Frontal cortex (tissue), 4 donors: ENCODE results near the gene C11orf87. TPM values are rescaled to one million over a fixed set of nuclear protein-coding genes. Genes with fewer than 3 reads are reported as not detected.

Experiments used
- DNase-seq, 2 donors: peaks; one replicate each; pipeline ENCODE4 v3.0.0; 2012; ENCODE audit warnings: low spot score in 2 of 2
- FAIRE-seq: peaks from 2 replicates; lab custom pipeline; 2012; peaks lifted over from hg19 to GRCh38; lab: Jason Lieb, UNC
- total RNA-seq: library from RNA; depleted of rRNA; stranded (reverse); fragments of >200 nt; gene quantifications from one replicate; pipeline ENCODE4 v1.2.3, GENCODE V29; 2014
- donor health status: control.
- donor health status: control.
- donor health status: control.

C11orf87 gene
- 34.2 TPM for total RNA-seq

DNA sequence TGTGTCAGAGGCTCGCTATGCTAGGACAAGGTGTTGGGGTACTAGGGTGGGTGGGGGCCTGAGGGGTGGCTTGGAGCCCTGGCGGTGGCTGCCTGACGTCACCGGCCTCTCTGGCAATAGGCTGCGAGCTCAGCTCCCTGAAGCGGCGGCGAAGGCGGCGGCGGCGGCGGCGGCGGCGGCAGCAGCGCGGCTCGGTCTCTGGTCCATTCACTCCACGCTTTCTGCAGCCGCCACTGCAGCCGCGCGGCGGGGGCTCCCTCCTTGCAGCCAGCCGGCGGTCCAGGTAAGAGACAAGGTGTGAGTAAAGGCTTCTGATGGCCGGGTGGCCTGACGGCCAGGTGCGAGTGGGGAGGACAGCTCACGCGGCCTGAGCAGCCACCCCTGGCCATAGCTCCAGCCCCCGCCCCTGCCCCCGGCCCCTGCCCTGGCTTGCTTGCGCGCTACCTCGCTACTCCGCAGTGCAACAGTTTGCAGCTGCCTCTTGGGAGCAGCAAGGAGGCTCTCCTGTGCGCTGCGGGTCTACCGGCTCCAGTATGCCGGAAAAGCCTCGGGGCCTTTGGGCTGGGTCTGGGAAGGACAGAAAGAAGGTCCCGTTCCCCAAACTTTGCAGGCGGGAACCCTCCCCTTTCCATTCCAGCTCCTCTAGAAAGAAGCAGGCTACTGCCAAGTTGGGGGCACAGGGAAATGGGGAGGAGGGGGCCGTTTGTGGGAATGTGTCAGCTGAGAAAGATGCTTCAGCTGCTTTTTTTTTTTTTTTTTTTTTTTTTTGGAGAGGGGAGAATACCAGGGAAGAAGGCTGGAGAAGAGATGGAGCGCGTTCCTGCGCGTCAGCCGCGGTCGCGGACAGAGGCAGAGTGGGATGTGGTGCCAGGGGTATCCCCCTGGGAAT, at the start of gene C11orf87:
Gene C11orf87, plus strand, starts transcription at position 210 of the 889 bp plus-strand sequence. CDS start 1,444 bp downstream, outside the sequence.
- FAIRE-seq (no peak), DNase-seq (peak in 1 of 2 donors; percentile 30)

GRCh38 chr11:109374032-109374431, 48.0 kb upstream of the C11orf87 start:
- DNase-seq = no peak
- FAIRE-seq = no peak

DNA sequence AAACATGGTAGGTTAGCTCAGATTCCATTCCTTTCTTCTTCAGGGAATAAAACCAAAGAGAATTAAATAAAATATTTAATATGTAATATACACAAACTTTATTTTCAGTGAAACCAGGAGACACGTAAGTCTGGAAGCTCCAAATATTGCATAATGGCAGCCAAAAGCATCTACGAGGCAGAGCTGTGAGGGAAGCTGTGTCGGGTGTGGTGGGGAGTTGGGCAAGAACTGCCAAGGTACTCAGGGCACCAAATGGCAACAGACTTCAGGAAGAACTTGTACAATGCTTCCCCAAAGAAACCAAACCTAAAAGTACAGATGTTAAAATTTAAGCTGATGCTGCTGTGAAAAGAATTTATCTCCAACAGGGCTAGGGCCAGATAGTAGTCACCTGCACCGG, 47.5 kb upstream of the C11orf87 start:
- no peak for DNase-seq
- FAIRE-seq = no peak

- DNase-seq (no peak), FAIRE-seq (no peak)
Observed at GRCh38 chr11:109377039-109377742, 44.8 kb upstream of the C11orf87 start.

- FAIRE-seq = no peak
Observed at GRCh38 chr11:109378034-109378433, 44.0 kb upstream of the C11orf87 start.

GRCh38 chr11:109383306-109383705, 38.7 kb upstream of the C11orf87 start:
- DNase-seq = no peak
- FAIRE-seq = no peak

More at GRCh38 chr11:109378034-109378433, 44.0 kb upstream of the C11orf87 start:
- no peak for DNase-seq

- DNase-seq (no peak), FAIRE-seq (no peak)
Observed at GRCh38 chr11:109384873-109385272, 37.1 kb upstream of the C11orf87 start.

DNA sequence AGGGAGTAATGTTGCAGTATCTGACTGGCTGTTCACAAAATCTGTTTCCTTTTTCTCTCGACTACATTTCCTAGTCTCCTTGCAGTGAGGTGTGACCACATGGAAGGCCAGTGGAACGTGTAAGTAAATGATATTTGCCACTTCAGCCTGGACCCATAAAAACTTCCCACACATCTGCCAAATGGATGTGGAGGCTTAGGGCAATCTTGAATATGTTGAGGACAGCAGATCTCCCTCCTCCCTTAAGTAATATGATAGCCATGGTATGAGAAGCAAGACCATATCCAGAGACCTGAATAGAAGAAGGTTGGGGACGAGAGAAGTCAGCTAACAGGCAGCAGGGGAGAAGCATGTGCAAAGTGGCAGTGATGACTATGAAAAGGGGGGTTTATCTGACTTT, 33.0 kb upstream of the C11orf87 start:
- FAIRE-seq (no peak), DNase-seq (no peak)

- FAIRE-seq = no peak
- DNase-seq = no peak
Observed at GRCh38 chr11:109390752-109391151, 31.2 kb upstream of the C11orf87 start.

- DNase-seq = no peak
- no peak for FAIRE-seq
Observed at GRCh38 chr11:109401545-109401944, 20.4 kb upstream of the C11orf87 start.

DNA sequence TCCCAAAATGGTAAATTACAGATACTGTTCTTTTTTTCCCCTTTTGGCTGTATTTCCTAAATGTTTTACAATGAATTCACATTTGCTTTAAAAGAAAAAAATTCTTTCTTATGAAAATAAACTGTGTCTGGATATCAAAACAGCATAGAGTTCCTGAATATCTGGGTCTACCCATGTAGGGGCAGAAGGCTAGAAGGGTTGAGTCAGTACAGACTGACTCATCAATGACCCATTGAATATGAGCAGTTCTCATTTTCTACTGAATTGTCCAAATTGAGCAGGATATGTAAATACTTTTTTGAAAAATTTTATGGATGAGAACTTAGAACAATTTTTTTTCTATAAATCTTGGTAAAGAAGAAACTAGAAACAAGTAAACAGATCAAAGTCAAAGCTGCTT, 16.3 kb upstream of the C11orf87 start:
- DNase-seq (no peak), FAIRE-seq (no peak)

GRCh38 chr11:109416601-109417000, 5.4 kb upstream of the C11orf87 start:
- DNase-seq (no peak), FAIRE-seq (no peak)

- no peak for FAIRE-seq
- peak; percentile 9 to 23 for DNase-seq
Observed at GRCh38 chr11:109422870-109423465, 978 bp downstream of the C11orf87 start.

DNA sequence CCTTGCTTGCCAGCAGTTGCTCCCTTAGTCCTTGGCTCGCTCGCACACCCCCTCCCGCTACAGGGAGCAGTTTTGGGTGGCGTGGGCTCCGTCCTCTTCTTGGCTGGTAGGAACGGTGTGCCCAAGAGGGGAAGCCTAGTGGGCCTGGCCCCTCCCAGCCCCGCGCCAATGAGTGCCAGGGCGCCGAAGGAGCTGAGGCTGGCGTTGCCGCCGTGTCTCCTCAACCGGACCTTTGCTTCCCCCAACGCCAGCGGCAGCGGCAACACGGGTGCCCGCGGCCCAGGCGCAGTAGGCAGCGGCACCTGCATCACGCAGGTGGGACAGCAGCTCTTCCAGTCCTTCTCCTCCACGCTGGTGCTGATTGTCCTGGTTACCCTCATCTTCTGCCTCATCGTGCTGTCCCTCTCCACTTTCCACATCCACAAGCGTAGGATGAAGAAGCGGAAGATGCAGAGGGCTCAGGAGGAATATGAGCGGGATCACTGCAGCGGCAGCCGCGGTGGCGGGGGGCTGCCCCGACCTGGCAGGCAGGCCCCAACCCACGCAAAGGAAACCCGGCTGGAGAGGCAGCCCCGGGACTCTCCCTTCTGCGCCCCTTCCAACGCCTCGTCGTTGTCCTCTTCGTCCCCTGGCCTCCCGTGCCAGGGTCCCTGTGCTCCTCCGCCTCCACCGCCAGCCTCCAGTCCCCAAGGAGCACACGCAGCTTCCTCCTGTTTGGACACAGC, 1.6 kb downstream of the C11orf87 start:
- DNase-seq = peak in 1 of 2 donors; percentile 15
- no peak for FAIRE-seq

DNA sequence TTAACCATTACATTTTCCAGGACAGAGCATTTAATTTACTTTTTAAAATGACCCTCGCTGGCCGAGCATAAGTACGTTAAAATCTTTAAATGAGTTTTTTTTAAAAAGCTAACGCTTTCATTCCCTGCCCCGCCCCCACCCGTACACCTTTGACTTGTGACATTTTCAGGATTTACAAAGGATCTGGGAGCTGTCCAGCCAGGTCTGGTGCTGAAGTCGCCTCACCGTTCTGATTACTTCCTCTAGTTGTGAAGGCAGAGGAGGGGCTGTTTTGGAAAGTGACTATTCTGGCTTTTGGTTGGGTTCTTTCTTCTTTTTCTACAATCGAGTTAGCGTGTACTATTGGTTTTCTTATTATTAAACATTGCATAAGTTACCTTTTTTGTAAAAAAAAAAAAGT, 2.9 kb downstream of the C11orf87 start:
- FAIRE-seq (no peak), DNase-seq (no peak)

DNA sequence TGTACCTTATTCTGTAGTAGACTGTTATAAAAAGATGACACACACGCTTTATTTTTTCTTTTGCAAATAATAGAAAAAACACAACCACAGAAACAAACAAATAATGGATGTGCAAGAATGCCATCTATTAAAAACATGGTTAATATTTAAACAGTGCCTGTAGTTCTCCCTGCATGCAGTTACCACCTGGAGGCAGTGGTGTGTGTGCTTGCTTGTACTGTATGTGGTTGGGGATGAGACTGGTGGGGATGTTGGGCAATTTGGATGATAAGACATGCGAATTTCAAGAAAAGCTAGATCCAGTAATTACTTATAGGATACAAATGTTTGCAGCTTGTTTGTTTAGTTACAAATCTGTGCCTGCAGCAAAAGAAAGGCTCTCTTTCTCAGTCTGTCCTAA, 3.6 kb downstream of the C11orf87 start:
- FAIRE-seq = no peak
- no peak for DNase-seq

DNA sequence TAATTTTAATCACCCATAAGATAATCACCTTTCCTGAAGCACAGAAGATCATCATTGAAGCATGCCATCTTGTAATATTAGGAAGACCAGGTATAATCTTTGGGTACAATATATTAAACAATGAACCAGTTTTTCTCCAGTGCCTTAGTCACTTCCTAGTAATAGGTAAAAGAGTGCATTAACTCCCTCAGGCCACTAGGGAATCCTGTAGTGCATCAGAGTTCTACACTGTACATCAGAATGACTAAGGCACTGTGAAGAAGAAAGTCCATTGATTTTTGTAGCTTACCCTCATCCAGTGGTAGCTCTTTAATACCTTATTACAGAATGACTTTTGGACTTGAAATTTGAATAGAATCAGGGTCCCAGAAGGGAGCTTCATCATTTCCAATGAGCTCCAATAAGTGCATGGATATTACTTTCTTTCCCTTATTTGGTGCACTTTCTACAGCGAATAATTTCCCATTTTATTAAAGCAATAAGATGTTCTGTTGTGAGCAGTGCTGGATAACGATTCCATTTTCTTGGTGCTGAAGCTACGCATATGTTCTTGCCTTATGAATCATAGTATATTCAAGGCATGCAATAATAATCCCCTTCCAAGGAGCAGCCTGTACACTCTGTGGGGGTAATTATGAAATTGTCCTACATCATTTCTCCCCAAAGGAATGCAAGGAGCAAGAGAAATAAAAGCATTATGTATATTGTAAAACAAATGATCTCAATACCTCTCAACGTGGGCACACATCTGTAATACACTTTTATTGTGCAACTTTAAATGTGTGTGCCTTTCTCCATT, 4.7 kb downstream of the C11orf87 start:
- no peak for DNase-seq
- FAIRE-seq = no peak

GRCh38 chr11:109432105-109432504, 10.1 kb downstream of the C11orf87 start:
- FAIRE-seq (no peak), DNase-seq (no peak)

DNA sequence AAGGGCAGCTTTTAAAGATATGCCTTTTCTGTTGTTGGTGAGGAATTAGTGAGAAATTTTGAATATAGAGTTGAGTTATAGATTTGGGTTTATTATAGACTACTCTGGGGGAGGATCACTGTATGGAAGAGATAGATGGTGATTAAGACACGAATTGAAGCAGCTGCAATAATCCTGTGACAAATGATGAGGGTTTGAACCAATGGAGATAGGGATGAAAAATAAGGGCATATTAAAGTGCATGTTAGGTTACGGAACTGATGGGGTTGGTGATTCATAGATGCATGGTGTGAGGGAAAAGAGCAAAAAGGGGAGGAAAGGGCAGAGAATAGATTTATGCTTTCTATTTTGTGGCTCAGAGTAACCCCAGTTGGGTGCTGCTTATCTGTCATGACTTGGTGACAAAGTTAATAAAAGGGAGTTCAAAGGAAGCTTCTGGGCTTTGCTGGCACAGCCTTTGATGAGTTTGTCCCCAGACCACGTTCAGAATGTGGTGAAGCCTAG, 11.8 kb downstream of the C11orf87 start:
- FAIRE-seq (no peak), DNase-seq (no peak)
